Measurements from ENCODE around the gene LRRFIP2.

Gene LRRFIP2

GRCh38 chr3:37135561-37135960 is 38.8 kb downstream of the LRRFIP2 start:
- Histone ChIP-seq H3K79me2 (ENCODE audit: low read length) (peaks cover 8% of the 10 kb centered on the region; the same call in 1 of the 2 replicates), H2AFZ (ENCODE audit: low read length) (no peak overlapping the region), H3K9me2 (replicated peaks; ENCODE audit: insufficient read depth, low read length) (no peaks in the 10 kb centered on the region), H3F3A (ENCODE audit: insufficient read depth, low read length) (no peaks in the 10 kb centered on the region), H3K4me3 (ENCODE audit: low read length) (no peak overlapping the region), H3K4me1 (ENCODE audit: low read length) (no peaks in the 10 kb centered on the region), H3K9ac (ENCODE audit: low read length) (no peak overlapping the region), H4K20me1 (ENCODE audit: insufficient read depth, low read length) (no peaks in the 10 kb centered on the region), H3K27me3 (replicated peaks; ENCODE audit: insufficient read depth, low read length) (no peaks in the 10 kb centered on the region), H3K36me3 (replicated peaks; ENCODE audit: insufficient read depth, low read length) (no peaks in the 10 kb centered on the region), H3K27ac (ENCODE audit: low read length) (no peak overlapping the region), H3K9me3 (replicated peaks; ENCODE audit: insufficient read depth, low read length) (no peaks in the 10 kb centered on the region), H3K4me2 (ENCODE audit: low read depth, low read length) (no peak overlapping the region)
- TF ChIP-seq EZH2 (optimal IDR thresholded peaks at IDR 0.05; ENCODE audit: low read depth, low read length) (no peak), CTCF (IDR thresholded peaks at IDR 0.05; ENCODE audit: low read length) (no peak), EZH2phosphoT487 (IDR thresholded peaks at IDR 0.05; ENCODE audit: low read length) (no peak)
- DNase-seq: no peak

DNA sequence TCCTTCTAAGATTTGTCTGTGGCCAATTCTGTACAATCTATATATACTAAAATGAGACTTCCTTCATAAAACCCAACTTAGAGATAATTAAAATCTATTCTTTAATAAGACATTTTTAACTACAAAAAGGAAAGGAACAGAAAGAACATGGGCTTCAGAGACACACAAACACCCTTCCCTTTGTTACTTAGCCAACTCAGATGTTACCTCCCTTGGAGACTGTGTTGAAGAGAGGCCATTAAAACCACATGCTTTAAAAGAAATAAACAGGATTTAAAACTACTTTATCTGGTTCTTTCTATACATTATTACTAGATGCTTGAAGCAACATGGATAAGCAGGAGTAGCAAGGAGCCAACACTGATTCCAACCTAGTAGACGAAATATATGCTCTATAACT is 42.0 kb downstream of the LRRFIP2 start:
- Histone ChIP-seq H3K27me3 (replicated peaks; ENCODE audit: insufficient read depth, low read length) (no peaks in the 10 kb centered on the region), H3K27ac (ENCODE audit: low read length) (no peak overlapping the region), H3K4me1 (ENCODE audit: low read length) (no peaks in the 10 kb centered on the region), H3K9me2 (replicated peaks; ENCODE audit: insufficient read depth, low read length) (no peaks in the 10 kb centered on the region), H4K20me1 (ENCODE audit: insufficient read depth, low read length) (peaks cover 5% of the 10 kb centered on the region; the same call in 1 of the 2 replicates), H3K4me3 (ENCODE audit: low read length) (no peak overlapping the region), H3K4me2 (ENCODE audit: low read depth, low read length) (no peak overlapping the region), H3K79me2 (ENCODE audit: low read length) (peaks cover 8% of the 10 kb centered on the region; the same call in 1 of the 2 replicates), H3F3A (ENCODE audit: insufficient read depth, low read length) (no peaks in the 10 kb centered on the region), H2AFZ (ENCODE audit: low read length) (no peak overlapping the region), H3K9ac (ENCODE audit: low read length) (no peak overlapping the region), H3K36me3 (replicated peaks; ENCODE audit: insufficient read depth, low read length) (no peaks in the 10 kb centered on the region), H3K9me3 (replicated peaks; ENCODE audit: insufficient read depth, low read length) (no peaks in the 10 kb centered on the region)
- no peak for TF ChIP-seq EZH2phosphoT487 (IDR thresholded peaks at IDR 0.05; ENCODE audit: low read length)
- TF ChIP-seq EZH2 (optimal IDR thresholded peaks at IDR 0.05; ENCODE audit: low read depth, low read length): no peak
- no peak for TF ChIP-seq CTCF (IDR thresholded peaks at IDR 0.05; ENCODE audit: low read length)
- DNase-seq: no peak

DNA sequence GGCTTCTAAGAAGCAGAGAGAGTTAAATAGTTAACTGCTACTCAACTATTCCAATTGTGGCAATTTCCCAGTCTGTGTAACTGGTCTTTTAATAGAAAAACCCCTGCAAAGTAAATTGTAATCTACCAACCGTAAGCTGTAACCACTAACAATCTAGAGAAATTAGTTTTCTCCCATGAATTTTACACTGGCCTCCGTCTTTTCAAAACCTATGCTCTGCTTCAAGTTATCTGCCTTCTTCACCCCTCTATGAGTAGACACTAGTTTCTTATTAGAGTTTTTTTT is 42.6 kb downstream of the LRRFIP2 start:
- Histone ChIP-seq H3K9me3 (replicated peaks; ENCODE audit: insufficient read depth, low read length) (no peaks in the 10 kb centered on the region), H3K4me2 (ENCODE audit: low read depth, low read length) (no peak overlapping the region), H3K4me3 (ENCODE audit: low read length) (no peak overlapping the region), H4K20me1 (ENCODE audit: insufficient read depth, low read length) (peaks cover 5% of the 10 kb centered on the region; the same call in 1 of the 2 replicates), H3K4me1 (ENCODE audit: low read length) (no peaks in the 10 kb centered on the region), H3K9me2 (replicated peaks; ENCODE audit: insufficient read depth, low read length) (no peaks in the 10 kb centered on the region), H3K79me2 (ENCODE audit: low read length) (peaks cover 8% of the 10 kb centered on the region; the same call in 1 of the 2 replicates), H3F3A (ENCODE audit: insufficient read depth, low read length) (no peaks in the 10 kb centered on the region), H2AFZ (ENCODE audit: low read length) (no peak overlapping the region), H3K27me3 (replicated peaks; ENCODE audit: insufficient read depth, low read length) (no peaks in the 10 kb centered on the region), H3K36me3 (replicated peaks; ENCODE audit: insufficient read depth, low read length) (no peaks in the 10 kb centered on the region), H3K27ac (ENCODE audit: low read length) (no peak overlapping the region), H3K9ac (ENCODE audit: low read length) (no peak overlapping the region)
- no peak for DNase-seq
- TF ChIP-seq EZH2phosphoT487 (IDR thresholded peaks at IDR 0.05; ENCODE audit: low read length) (no peak), CTCF (IDR thresholded peaks at IDR 0.05; ENCODE audit: low read length) (no peak), EZH2 (optimal IDR thresholded peaks at IDR 0.05; ENCODE audit: low read depth, low read length) (no peak)

All from MM.1S (cell line).